NCI-H187 (cell line): ENCODE results near the gene FALEC.

ENCODE experiments used
- DNase-seq, 2 experiments: peaks; one replicate each; lab custom pipeline; 2025; lab: John Stamatoyannopoulos, UW

Gene FALEC

DNA sequence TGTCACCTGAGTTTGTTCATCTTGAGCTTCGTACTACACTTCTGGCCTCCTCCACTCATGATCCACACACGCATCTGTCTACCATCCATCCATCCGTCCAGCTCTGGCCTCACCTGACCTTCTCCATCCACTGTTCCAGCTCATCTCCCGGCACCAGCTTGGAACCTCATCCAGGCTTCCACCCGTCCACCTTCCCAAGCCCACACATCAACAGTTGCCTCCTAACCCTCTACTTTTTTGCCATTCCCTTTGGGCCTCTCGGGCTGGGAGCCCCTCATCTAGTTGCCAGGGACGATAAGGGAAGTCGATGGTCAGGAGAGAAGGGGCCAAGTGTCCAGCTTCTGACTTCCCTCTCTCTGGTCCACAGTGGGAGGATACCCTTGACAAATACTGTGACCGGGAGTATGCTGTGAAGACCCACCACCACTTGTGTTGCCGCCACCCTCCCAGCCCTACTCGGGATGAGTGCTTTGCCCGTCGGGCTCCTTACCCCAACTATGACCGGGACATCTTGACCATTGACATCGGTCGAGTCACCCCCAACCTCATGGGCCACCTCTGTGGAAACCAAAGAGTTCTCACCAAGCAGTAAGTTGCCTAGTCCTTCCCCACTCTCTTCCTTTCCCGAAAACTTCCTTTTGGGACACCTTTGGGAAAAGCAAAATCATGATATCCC lies 3.4 kb upstream of the FALEC start:
- DNase-seq, result no peak

DNA sequence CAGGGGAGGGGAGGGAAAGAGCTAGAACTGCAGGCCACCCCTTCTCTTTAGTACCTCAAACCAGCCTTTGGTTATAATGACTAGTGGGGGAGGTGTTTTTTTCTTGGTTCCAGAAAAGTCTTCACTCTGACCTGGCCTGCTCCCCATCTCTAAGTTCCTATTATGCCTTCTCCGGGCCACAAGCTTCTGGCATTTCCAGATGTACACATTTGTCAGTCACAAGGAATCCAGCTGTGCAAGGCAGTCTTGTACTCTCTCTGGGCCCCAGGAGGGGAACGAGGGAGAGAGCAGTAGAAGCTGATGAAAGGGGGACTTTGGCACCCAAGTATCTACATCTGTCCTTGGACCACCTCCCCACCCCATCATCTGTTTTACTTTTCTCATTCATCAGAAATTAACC lies 2.7 kb upstream of the FALEC start:
- no peak for DNase-seq

DNA sequence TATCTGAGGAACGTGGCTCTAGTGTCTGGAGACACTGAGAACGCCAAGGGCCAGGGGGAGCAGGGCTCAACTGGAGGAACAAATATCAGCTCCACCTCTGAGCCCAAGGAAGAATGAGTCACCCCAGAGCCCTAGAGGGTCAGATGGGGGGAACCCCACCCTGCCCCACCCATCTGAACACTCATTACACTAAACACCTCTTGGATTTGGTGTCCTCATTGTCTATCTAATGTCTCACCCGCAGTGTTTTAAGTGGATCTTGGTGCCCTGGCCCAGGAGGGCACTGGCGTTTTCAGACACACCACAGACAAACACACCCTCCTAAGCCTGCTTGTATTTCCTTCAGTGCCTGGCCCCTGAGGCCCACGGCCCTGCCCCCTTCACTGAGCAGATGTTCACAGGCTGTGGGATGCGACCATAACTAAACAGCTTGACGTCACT lies 2.2 kb upstream of the FALEC start:
- DNase-seq, result no peak

DNA sequence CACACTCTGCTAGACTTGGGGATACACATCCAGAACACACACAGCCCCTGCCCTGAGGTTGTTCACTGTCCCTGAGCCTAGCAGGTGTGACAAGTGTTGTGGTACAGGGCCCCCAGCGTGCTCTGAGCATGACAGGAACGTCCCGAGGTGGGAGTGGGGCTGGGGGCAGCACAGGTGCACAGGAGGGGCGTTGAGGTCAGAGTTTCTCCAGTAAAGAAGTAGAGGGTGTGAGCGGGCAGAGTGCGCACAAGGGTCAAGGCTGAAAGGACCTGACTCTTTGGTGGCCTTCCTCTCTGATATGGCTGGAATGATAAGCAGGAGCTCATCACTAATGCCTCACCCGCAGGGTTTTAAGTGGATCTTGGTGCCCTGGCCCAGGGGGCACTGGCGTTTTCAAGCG lies 1.3 kb upstream of the FALEC start:
- no peak for DNase-seq

DNA sequence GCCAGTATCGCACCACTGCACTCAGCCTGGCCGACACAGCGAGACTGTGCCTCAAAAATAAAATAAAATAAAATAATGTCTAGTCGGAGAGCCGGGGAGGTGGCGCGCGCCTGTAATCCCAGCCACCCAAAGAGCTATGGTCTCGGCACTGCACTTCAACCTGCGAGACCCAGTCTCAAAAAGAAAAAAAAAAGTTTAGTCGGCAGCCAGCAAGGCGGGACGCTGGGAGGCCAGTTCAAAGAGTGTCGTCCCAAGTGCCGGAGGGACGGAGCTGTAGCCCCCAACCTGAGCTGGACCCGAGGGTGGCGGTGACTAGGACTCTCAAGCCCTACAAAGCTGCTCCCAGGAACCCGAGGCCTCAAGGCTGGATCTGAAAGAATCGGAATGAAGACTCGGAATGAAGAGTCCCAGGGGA lies 632 bp upstream of the FALEC start:
- no peak for DNase-seq

DNA sequence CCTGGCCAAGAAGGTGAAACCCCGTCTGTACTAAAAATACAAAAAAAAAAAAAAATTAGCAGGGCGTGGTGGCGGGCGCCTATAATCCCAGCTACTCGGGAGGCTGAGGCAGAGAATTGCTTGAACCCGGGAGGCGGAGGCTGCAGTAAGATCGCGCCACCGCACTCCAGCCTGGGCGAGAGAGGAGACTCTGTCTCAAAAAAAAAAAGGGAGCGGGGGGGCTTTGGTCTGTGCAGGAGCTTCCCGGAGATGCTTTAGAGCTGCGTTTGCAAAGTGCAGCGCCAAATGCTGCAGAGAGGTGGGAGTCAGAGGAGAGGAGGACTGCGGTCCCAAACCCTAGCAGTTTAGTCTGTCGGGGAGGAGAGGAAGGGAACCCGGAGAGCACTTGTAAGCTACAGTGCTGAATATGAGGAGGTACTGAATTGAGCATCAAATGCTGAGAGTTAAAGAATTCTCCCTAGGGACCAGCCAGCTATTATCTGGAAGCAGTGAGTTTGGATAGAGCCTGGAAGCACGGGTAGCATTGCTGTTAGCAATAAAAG lies 569 bp downstream of the FALEC start:
- DNase-seq, result peak; percentile 43 to 73

DNA sequence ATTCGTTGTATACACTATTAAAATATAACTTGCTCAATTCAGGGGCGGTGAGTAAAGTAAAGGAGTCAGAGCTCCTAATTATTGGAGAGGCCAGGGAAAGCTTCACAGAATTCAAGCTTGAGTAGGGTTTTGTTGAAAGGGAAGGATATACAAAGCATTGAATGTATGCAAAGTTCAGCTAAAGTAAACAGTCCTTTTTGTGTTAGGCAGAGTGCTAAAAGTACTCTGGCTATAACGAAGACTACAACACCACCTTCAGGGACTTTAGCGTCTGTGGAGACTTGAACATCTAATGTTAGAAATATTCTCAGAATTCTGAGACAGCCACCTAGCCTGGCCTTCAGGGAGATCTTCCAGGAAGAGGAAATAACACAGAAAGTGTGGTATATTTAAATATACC lies 1.1 kb downstream of the FALEC start:
- peak in 1 of 2 experiments; percentile 73 for DNase-seq

DNA sequence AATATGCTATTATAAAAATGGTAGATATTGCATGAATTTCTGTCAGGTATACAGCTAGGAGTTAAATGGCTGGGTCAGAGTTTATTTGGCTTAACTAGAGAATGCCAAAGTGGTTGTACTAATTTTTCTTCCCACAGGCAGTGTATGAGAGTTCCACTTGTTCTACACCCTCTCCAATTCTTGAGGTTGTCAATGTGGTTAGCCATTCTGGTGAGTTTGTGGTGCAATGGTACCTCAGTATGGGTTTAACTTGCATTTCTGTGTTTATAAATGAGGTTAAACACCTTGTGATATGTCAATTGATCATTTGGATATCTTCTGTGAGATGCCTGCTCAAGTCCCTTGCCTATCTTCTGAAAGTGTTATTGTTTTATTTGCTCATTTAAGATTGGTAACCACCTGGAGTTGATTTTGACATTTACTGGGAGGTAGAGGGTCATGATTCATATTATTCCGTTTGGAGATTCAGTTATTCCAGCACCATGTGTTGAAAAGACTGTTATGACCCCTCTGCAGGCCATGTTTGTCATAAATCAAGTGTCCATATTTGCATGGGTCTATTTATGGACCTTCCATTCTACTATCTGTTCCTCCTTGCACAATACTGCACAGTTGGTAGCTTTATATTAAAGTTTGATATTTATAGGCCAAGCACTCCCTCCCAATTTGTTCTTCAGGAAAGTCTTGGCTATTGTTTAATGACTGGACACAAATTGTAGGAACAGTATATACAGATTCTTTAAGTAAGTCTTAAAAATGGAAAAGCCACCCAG lies 5.8 kb downstream of the FALEC start:
- DNase-seq, result no peak

DNA sequence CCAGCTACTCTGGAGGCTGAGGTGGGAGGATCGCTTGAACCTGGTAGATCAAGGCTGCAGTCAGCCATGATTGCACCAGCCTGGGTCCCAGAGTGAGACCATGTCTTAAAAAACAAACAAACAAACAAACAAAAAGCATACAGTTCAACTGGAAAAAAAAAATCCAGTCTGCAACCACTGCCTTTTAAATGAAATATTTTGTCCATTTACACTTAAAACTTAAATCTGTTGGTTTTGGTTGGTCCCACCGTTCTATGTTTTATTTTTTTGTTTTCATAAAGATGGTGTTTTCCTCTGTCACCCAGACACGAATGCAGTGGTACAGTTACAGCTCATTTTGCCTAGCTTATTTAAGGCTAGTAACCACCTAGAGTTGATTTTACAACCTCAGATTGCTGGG lies 9.8 kb downstream of the FALEC start:
- no peak for DNase-seq

DNA sequence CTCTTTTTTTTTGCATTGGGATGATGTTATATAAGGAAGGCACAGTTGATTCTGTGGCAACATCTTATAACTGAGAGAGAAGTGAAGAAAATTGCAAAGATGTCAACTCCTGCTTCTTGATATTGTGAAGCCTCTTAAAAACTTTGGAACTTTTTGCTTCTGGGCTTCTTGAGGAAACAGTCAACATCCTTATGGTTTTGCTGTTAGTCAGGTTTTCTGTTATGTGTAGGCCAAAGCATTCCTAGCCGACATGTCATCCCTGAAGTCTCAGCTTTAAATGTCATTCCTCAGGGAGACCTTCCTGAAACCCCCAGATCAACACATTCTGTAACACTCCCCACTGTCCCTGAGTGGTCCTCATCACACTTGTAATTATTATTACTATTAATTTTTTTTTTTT lies 12.6 kb downstream of the FALEC start:
- no peak for DNase-seq

DNA sequence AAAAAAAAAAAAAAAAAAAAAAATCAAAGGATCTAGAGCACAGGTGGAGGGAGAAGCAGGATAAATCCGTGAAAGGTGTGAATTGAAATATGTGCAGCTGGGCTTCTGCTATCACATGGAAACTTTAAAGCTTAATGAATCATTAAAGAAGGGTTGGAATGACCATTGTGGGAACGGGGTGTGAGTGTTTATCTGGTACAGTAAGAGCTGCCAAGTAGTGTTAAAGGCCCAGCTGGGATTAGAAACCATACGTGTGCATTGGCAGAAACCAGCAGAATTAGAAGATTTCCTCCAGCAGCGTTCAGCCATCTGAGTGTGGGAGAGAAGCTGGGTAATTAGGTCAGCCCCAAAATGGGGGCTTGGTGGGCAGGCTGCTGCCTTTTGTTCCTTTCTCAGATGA lies 13.5 kb downstream of the FALEC start:
- DNase-seq, result no peak

DNA sequence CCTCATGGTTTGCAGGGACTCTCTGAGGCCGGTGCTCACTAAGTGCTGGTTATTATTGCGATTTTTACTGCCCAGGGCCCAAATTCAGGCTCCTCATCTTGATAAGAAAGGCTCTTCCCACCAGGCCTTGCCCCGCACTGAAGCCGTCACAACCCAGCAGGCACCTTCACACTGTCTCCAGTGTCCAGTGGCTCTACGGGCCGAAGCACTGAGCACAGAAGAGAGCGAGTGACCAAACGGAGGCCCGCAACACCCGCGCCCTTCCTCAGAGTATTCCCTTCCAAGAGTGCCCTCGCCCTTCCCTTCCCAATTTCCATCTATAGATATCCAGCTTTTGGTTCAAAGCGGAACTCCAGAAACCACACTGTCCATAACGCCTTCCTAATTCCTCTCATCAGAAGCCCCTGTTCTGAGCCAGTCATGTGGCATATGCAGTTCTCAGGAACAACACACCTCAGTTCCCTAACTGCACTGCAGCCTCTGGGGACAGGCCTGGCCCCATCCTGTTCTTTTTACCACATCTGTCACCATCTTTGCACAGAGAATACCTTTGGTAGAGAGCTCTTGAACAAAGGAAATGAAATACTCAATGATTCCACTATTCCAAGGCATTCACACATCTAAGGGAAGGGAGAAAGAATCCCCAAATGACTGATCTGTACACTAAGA lies 15.1 kb downstream of the FALEC start:
- no peak for DNase-seq

DNA sequence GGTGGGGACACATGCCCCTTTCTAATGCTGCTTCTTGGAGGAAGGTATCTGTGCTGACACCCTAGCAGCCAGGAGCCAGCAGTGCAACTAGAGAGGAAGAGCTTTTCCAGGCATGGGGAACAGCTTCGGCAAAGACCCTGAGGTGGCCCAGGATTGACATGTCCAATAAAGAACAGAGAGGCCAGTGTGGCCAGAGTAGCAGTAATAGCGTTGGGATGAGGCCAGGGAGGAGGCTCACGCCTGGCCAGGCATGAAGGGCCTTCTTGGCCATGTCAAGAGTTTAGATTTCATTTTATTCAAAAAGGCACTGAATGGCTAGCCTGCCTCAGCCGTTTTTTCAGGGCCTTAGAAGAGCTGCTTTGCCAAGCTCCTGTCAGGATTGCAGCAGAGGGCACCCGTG lies 17.3 kb downstream of the FALEC start:
- DNase-seq, result no peak

DNA sequence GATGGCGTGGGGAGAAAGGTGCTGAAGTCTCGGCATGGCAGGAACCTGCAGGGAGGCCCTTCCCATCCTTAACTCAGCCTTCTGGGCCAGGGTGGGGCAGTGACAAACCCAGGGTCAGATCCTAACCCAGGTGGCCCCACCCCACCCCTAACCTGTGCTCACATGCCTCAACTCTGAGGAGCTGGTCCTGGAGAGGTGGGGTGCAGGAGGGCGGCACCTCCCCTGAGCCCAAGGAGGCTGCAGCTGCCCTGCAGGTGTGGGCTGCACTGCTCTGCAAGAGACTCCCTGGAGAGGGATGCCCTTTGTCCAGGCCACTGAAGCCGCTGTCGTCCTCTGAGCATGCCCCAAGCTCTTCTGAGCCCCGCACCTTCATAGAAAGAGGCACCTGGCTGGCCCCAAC lies 18.4 kb downstream of the FALEC start:
- no peak for DNase-seq

DNA sequence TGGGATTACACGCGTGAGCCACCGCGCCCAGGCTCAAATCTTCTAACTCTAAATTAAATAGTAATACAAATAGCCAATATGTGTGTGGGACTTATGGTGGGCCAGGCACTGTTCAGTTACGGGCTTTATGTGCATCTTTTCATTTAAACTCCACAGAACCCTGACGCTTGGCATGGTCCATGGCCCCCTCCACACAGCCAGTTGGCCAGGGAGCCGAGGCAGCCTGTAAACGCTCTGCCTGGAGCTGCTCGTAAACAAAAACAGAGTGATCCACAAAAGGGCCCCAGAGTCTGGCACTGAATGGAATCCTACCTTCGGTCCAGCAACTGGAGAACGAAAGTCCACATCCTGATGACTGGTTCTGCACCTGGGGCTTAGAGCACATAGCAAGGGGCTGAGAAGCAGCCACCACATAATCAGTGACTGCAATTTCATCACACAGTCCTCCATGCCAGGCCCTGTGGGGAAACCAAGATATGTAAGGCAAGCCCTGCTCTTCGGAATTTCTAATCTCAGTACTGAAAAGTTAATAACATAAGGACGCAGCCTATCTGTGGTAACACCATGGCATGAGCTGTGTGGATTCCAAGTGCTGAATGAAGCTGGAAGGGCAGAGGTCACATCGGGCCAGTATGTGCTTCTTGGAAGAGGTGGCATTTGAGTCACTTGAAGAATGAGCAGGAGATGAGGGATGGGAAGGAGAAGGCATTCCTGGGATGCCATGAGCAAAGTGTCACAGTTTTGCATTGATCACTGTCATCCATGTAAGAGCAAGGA lies 20.1 kb downstream of the FALEC start:
- DNase-seq, result no peak

DNA sequence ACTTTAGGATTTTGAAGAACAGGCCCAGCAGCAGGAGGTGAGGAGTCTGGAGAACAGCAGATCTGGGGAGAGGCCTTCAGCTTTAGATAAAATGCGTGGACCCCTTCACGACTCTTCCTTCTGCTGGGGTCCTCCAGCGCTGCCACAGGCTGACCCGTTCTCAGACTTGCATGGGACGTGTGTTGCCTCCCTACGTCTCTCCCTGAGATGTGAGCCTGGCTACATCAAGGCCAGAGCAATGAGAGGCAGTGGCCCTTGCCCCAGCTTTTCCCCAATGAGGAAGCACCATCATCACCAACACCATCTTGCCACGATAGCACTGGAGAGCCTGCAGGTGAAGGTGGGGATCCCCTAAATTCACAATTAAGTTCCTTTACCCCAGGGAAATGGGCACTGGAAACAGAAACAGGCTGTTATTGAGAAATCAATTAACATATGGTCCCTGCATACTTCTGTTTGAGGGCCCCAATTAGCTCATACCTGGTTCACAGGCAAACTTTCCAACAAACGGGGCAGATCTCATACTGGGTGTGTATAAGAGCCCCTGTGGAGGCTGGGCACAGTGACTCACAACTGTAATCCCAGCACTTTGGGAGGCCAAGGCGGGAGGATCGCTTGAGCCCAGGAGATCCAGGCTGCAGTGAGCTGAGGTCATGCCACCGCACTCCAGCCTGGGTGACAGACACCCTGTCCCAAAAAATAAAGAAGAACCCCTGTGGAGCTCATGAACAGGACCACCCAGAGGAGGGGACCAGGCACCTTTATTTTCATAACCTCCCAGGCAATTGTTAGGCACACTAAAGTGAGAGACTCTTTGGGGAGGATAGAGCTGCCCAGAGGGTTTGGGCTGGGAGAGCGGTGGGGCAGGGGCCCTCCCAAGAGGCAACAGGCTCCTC lies 21.5 kb downstream of the FALEC start:
- DNase-seq, result no peak

DNA sequence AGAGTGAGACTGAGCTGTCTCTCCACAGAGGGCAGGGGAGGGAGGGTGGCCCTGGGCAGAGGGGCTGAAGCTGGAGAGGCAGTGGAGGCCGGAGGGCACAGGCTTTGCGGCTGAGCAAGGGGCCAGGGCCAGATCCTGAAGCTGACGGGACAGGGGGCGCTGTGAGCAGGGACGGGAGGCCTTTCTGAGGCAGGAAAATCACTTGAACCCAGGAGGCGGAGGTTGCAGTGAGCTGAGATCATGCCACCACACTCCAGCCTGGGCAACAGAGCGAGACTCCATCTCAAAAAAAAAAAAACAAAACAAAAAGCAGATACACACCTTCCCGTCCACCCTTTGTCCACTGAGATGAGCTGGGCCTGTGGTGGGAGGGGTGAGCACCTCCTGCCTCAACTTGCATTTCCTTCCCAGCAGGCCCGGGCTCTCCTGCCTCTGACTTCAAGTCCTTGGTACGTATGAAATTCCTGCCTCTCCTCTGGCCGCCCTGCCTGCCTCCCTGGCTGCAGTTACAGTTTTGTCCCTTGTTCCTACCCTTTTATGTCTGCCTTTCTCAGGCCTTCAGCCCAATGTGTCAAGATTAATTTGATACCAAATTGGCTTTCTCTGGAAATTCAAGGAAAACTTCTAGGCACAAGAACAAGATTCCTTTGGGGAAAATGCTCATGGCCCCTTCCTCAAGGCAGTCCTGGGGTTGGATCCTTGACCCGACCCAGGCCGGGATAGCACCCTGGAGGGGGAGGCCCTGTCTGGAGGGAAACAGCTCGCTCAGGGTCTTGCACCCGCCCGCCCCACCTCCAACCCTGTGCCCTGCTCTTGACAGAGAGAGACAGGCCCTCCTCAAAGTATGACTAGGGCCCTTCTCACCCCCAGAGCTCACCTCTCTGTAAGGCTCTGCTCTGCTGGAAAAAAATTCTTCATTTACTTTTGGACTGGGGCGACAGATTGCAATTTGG lies 22.5 kb downstream of the FALEC start:
- no peak for DNase-seq

DNA sequence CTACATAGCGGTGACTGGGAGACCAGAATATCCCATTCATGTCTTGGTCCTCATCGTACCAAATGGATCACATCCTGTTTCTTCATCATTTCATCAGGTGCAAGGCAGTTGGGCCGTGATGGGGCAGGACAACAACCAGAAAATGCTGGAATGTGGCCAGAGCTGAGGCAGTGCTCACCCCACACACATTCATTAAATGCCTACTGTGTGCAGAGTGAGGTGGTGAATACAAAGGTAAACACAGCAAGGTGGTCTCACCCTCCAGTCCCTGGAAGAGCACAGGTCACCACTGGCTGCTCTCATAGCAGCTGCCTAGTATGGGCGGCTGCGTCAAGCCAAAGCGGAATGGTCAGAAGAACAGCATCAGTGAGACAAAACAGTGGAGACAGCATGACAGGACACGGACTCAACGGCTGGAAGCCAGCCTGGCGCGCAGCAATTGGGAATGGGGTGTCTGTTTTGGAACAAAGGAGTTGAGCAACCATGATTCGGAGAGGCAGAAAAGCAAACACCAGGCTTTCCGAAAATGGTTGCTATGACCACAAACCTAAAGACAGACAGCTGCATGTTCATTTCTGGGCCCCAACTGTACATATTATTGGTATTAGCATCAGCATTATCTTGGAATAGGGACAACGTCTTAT lies 28.1 kb downstream of the FALEC start:
- DNase-seq, result no peak

DNA sequence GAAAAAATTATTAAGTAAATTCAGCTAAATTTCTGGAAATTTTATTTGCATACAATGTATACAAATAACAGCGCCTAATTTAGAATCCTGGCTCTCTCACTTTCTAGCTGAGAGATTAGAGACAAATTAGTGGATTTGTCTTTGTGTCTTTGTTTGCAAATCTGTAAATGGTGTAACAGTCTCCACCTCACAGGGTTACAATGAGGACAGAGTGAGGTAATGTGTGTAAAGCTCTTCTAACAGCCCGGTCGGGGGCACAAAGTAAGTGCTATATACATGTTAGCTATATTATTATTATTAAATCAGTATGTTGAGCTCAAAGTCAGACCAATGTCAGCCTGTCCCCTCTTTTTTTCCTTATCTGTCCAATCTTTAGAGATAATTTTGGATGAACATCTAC lies 28.7 kb downstream of the FALEC start:
- no peak for DNase-seq
